GM18907 (cell line): ENCODE data around the gene MED9.

Source experiments
- ATAC-seq: cut with Tn5 transposase; IDR thresholded peaks from one replicate; pipeline ENCODE4 v1.9.1; 2021; ENCODE audit warnings: mild to moderate bottlenecking, moderate library complexity; ENCODE audit not compliant: unreplicated experiment

The MED9 gene

GRCh38 chr17:17532991-17533390 lies 56.2 kb downstream of the MED9 start:
- ATAC-seq, result no peak

GRCh38 chr17:17533901-17534441 lies 57.2 kb downstream of the MED9 start:
- ATAC-seq, result no peak

- no peak for ATAC-seq
Observed at GRCh38 chr17:17535957-17536356, 59.2 kb downstream of the MED9 start.

GRCh38 chr17:17536702-17537101 lies 59.9 kb downstream of the MED9 start:
- no peak for ATAC-seq

- no peak for ATAC-seq
Observed at GRCh38 chr17:17537311-17538099, 60.7 kb downstream of the MED9 start.

- no peak for ATAC-seq
Observed at GRCh38 chr17:17538417-17539391, 61.9 kb downstream of the MED9 start.

GRCh38 chr17:17539591-17539990 lies 62.8 kb downstream of the MED9 start:
- no peak for ATAC-seq

GRCh38 chr17:17540278-17540906 lies 63.6 kb downstream of the MED9 start:
- ATAC-seq, result no peak

- ATAC-seq, result no peak
Observed at GRCh38 chr17:17540935-17541639, 64.3 kb downstream of the MED9 start.

- no peak for ATAC-seq
Observed at GRCh38 chr17:17541640-17542001, 64.8 kb downstream of the MED9 start.
